ENCODE measurements around the gene PTPRO.

Gene PTPRO

GRCh38 chr12:15444523-15444922 lies 122.2 kb downstream of the PTPRO start:
- no peak overlapping the region for H3K4me3 Mint-ChIP-seq
- ATAC-seq (replicated peaks) (no peak), DNase-seq (no peak)
- no peaks in the 10 kb centered on the region for H3K4me1 Mint-ChIP-seq
- no peaks in the 10 kb centered on the region for H3K36me3 Mint-ChIP-seq
- peaks cover 1 to 4% of the 10 kb centered on the region in 2 donors for H3K9me3 Mint-ChIP-seq
- H3K27ac Mint-ChIP-seq, result no peak overlapping the region
- peaks cover 19 to 23% of the 10 kb centered on the region in 2 donors for H3K27me3 Mint-ChIP-seq

GRCh38 chr12:15446807-15447206 lies 124.5 kb downstream of the PTPRO start:
- Mint-ChIP-seq H3K36me3 (no peaks in the 10 kb centered on the region), H3K27me3 (peaks cover 11 to 17% of the 10 kb centered on the region in 2 donors), H3K9me3 (peaks cover 3 to 6% of the 10 kb centered on the region in 2 donors), H3K4me3 (no peak overlapping the region), H3K4me1 (no peaks in the 10 kb centered on the region), H3K27ac (no peak overlapping the region)
- DNase-seq (no peak), ATAC-seq (replicated peaks) (no peak)

DNA sequence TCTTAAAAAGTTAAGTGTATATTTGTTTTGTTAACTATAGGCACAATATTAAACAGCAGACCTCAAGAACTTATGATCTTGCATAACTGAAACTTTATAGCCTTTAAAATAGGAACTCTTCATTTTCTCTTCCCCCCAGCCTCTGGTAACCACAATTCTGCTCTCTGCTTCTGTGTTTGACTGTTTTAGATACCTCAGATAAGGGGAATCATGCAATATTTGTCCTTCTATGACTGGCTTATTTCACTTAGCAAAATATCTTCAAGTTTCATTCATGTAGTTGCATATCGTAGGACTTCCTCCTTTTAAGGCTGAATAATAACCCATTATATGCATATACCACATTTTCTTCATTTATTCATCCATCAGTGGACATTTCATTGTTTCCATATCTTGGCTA lies 131.3 kb downstream of the PTPRO start:
- H3K27ac Mint-ChIP-seq, result no peak overlapping the region
- peak; percentile 96 for ATAC-seq (replicated peaks)
- H3K27me3 Mint-ChIP-seq, result peaks cover 10 to 13% of the 10 kb centered on the region in 2 donors

DNA sequence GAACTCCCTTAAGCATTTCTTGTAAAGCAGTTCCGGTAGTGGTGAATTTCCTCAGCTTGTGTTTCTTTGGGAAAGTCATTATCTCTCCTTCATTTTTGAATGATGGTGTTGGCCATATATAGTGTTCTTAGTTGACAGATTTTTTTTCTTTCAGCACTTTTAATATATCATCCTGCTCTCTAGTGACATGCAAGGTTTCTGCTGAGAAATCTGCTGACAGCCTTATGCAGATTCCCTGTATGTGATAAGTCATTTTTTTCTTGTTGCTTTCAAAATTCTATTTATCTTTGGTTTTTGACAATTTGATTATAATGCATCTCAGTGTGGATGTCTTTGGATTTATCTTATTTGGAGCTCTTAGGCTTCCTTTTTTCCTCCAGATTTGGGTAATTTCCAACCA lies 135.7 kb downstream of the PTPRO start:
- H3K27ac Mint-ChIP-seq, result no peak overlapping the region

More for the DNA sequence above, 131.3 kb downstream of the PTPRO start:
- Mint-ChIP-seq H3K4me3 (no peak overlapping the region), H3K36me3 (peaks cover 0 to 3% of the 10 kb centered on the region in 2 donors), H3K9me3 (peaks cover 16 to 17% of the 10 kb centered on the region in 2 donors), H3K4me1 (peaks cover 0 to 12% of the 10 kb centered on the region in 2 donors)
- no peak for DNase-seq

DNA sequence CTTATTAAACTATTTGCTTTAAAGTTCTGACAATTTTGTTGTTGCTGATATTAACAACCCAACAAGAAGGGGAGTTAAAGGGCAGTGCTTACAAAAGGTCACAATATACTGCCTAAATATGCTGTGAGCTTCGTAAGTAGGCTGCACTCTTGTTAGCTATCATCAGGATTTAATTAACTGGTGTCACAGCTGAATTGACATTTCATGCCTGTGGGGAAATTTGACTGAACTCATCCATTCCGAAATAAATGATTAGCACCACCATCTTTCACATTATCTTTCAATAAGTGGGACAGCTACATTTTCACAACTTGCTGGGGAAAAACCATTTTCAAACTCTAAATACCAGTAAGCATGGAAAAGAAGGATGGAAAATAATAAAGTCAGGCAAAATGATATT lies 146.6 kb downstream of the PTPRO start:
- Mint-ChIP-seq H3K4me1 (no peaks in the 10 kb centered on the region), H3K27me3 (peaks cover 12 to 17% of the 10 kb centered on the region in 2 donors), H3K4me3 (no peak overlapping the region), H3K9me3 (no peaks in the 10 kb centered on the region), H3K27ac (no peak overlapping the region), H3K36me3 (no peaks in the 10 kb centered on the region)
- DNase-seq (no peak), ATAC-seq (replicated peaks) (no peak)

More for the DNA sequence above, 135.7 kb downstream of the PTPRO start:
- Mint-ChIP-seq H3K36me3 (peaks cover 0 to 3% of the 10 kb centered on the region in 2 donors), H3K27me3 (no peaks in the 10 kb centered on the region), H3K9me3 (peaks cover 12 to 14% of the 10 kb centered on the region in 2 donors), H3K4me3 (no peak overlapping the region), H3K4me1 (peaks cover 0 to 10% of the 10 kb centered on the region in 2 donors)
- ATAC-seq (replicated peaks) (no peak), DNase-seq (no peak)

- Mint-ChIP-seq H3K27me3 (peaks cover 12 to 13% of the 10 kb centered on the region in 2 donors), H3K4me3 (no peak overlapping the region), H3K9me3 (no peaks in the 10 kb centered on the region), H3K4me1 (no peaks in the 10 kb centered on the region), H3K36me3 (no peaks in the 10 kb centered on the region), H3K27ac (no peak overlapping the region)
- DNase-seq (no peak), ATAC-seq (replicated peaks) (no peak)
Observed at GRCh38 chr12:15469356-15469755, 147.0 kb downstream of the PTPRO start.

DNA sequence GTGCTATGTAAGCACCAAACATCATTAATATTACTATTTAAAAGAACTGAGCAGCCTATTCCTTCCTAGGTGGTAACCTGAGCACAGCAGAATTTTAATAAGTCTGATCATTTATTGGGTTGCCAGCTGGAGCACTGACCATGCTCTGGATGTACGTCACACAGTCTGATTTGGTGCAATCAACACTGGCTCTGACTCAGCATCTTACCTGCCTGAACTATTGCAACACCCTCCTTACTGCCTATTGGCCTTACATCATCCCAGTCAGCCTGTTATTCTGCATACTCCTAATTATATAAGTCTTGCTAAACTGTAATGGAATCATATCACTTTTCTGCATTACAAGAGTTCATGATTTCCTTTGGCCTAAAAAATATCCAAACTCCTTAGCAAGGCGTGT lies 149.7 kb downstream of the PTPRO start:
- H3K27ac Mint-ChIP-seq, result no peak overlapping the region
- H3K36me3 Mint-ChIP-seq, result no peaks in the 10 kb centered on the region
- H3K4me1 Mint-ChIP-seq, result no peaks in the 10 kb centered on the region
- ATAC-seq (replicated peaks), result no peak
- no peaks in the 10 kb centered on the region for H3K9me3 Mint-ChIP-seq
- DNase-seq, result no peak
- H3K4me3 Mint-ChIP-seq, result no peak overlapping the region
- H3K27me3 Mint-ChIP-seq, result peaks cover 8 to 12% of the 10 kb centered on the region in 2 donors

DNA sequence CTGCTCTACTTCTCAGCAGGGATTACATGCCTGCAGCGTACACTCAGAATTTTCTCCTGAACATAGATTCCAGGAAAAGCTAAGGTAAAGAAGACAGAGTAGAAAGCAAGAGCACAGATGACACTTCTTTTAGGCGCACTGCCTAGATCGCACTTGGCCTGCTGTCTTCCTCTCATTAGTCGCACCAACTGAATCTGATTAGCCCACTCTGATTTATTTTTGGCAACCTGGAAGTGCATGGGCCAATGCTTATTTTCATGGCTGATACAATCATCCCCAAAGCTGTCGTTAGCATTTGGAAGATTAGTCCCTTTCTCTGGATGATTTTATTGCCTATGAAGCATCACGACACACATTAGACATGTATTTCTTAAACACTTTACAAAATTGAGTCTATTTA lies 152.5 kb downstream of the PTPRO start:
- DNase-seq (no peak), ATAC-seq (replicated peaks) (no peak)
- H3K27me3 Mint-ChIP-seq, result peaks cover 10 to 14% of the 10 kb centered on the region in 2 donors
- no peak overlapping the region for H3K4me3 Mint-ChIP-seq
- no peak overlapping the region for H3K27ac Mint-ChIP-seq
- H3K4me1 Mint-ChIP-seq, result no peaks in the 10 kb centered on the region
- H3K9me3 Mint-ChIP-seq, result no peaks in the 10 kb centered on the region
- no peaks in the 10 kb centered on the region for H3K36me3 Mint-ChIP-seq

- no peak for ATAC-seq (replicated peaks)
- H3K9me3 Mint-ChIP-seq, result no peaks in the 10 kb centered on the region
- H3K27ac Mint-ChIP-seq, result no peak overlapping the region
- no peak for DNase-seq
- peaks cover 4 to 24% of the 10 kb centered on the region in 2 donors for H3K27me3 Mint-ChIP-seq
- no peak overlapping the region for H3K4me3 Mint-ChIP-seq
- H3K36me3 Mint-ChIP-seq, result no peaks in the 10 kb centered on the region
- no peaks in the 10 kb centered on the region for H3K4me1 Mint-ChIP-seq
Observed at GRCh38 chr12:15477761-15478160, 155.5 kb downstream of the PTPRO start.

- H3K4me1 Mint-ChIP-seq, result no peaks in the 10 kb centered on the region
- no peak overlapping the region for H3K4me3 Mint-ChIP-seq
- no peaks in the 10 kb centered on the region for H3K9me3 Mint-ChIP-seq
- no peak for ATAC-seq (replicated peaks)
- H3K36me3 Mint-ChIP-seq, result no peaks in the 10 kb centered on the region
- peaks cover 8 to 30% of the 10 kb centered on the region in 2 donors for H3K27me3 Mint-ChIP-seq
- no peak for DNase-seq
- H3K27ac Mint-ChIP-seq, result no peak overlapping the region
Observed at GRCh38 chr12:15481846-15482245, 159.5 kb downstream of the PTPRO start.

- Mint-ChIP-seq H3K27ac (no peak overlapping the region), H3K4me1 (no peaks in the 10 kb centered on the region), H3K27me3 (peaks cover 8 to 35% of the 10 kb centered on the region in 2 donors), H3K9me3 (no peaks in the 10 kb centered on the region), H3K4me3 (no peak overlapping the region), H3K36me3 (no peaks in the 10 kb centered on the region)
- ATAC-seq (replicated peaks) (no peak), DNase-seq (no peak)
Observed at GRCh38 chr12:15485466-15485865, 163.2 kb downstream of the PTPRO start.

DNA sequence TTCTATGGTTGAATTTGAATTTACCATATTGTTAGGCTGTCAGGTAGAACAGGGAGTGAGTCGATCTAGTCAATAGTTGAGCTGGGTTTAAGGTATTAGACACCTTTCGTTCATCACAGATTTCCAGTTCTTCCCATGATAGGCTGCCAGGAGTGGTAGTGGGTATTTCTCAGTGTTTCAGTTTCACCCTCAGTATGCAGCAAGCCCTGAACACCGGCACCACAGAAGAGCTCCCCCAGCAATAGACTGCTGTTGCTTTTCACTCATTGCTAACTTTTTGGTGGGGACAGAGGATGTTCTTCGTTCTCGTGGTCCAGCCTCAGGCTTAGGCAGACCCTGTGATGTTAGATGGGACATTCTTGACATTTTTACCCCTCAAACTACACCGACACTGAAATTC lies 164.6 kb downstream of the PTPRO start:
- ATAC-seq (replicated peaks), result no peak
- Mint-ChIP-seq H3K27ac (no peak overlapping the region), H3K27me3 (peaks cover 19 to 26% of the 10 kb centered on the region in 2 donors), H3K4me3 (no peak overlapping the region), H3K9me3 (peaks cover 0 to under 1% of the 10 kb centered on the region in 2 donors), H3K4me1 (no peaks in the 10 kb centered on the region), H3K36me3 (no peaks in the 10 kb centered on the region)
- no peak for DNase-seq

DNA sequence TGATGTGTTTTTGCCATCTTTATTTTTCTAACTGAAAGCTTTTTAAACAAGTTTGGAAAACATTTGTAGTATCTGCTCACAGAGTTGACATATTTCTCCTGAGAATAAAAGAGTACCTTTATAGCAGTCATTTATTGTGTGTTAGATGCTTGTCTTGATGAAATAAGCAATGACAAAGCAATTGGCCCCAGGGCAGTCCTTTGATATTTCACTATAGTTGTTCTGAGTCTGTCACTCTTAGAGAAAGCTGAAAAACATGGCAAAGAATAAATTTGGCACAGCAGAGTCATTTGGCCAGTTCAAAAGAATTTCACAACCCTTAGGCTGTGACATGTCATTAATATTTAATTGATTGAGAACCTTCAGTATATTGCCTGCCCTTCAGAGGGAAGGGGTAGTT lies 166.2 kb downstream of the PTPRO start:
- DNase-seq, result no peak
- peaks cover 25 to 30% of the 10 kb centered on the region in 2 donors for H3K27me3 Mint-ChIP-seq
- H3K4me3 Mint-ChIP-seq, result no peak overlapping the region
- no peaks in the 10 kb centered on the region for H3K36me3 Mint-ChIP-seq
- H3K9me3 Mint-ChIP-seq, result peaks cover 3 to 6% of the 10 kb centered on the region in 2 donors
- ATAC-seq (replicated peaks), result no peak
- H3K27ac Mint-ChIP-seq, result no peak overlapping the region
- H3K4me1 Mint-ChIP-seq, result no peaks in the 10 kb centered on the region

DNA sequence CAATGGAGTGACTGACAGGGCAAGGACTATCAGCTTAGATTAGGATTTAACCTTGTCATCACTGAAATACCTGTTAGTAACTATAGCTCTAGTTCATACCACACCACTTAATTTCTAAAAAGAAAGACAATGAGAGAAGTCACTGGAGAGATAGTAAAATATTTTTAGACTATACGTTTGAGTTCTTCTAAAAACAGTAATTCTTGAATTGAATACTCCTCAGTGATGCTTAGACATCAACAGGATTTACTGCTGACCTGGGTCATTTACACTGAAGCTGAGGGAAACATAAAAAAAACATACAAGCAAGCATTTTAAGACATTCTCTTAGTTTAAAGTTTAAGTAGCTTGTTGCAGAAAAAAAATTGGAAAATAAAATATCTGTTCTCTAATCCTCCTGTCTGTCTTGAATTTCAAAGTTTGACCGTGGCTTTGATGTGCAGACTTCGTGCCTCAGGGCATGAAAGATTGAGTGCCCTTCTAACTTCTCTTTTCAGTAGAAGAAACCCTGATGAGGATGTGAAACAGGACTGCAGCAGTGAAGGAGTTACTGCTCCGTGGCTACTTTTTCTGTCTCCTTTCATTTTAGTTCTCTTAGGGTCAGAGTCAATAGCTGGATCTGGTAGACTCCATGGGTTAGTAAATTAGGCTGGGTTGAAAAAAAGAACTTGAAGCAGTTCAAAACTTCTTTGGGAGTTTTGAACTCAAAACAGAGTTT lies 172.2 kb downstream of the PTPRO start:
- Mint-ChIP-seq H3K27me3 (peaks cover 18 to 24% of the 10 kb centered on the region in 2 donors), H3K4me3 (peak overlapping the region; percentile 20 to 56), H3K4me1 (peaks cover 10 to 13% of the 10 kb centered on the region in 2 donors), H3K9me3 (peaks cover 3 to 6% of the 10 kb centered on the region in 2 donors), H3K27ac (peak overlapping the region; percentile 66), H3K36me3 (no peaks in the 10 kb centered on the region)
- ATAC-seq (replicated peaks) (peak; percentile 95 to 96), DNase-seq (no peak)

- Mint-ChIP-seq H3K27ac (no peak overlapping the region), H3K9me3 (peaks cover 3 to 6% of the 10 kb centered on the region in 2 donors), H3K4me1 (peaks cover 10 to 13% of the 10 kb centered on the region in 2 donors), H3K4me3 (no peak overlapping the region), H3K27me3 (peaks cover 24 to 26% of the 10 kb centered on the region in 2 donors), H3K36me3 (no peaks in the 10 kb centered on the region)
- ATAC-seq (replicated peaks) (no peak), DNase-seq (no peak)
Observed at GRCh38 chr12:15495746-15496145, 173.4 kb downstream of the PTPRO start.

Measured in stimulated activated naive B cell treated with anti-CD40 and anti-IgM and Interleukin-4, amounts not matched to agents 10 μg/mL and 1 μg/mL and 100 μg/mL, for 72 hours (primary cell).